IMR-90 (cell line): ENCODE measurements around the gene CNST. TPM values are rescaled to one million over a fixed set of nuclear protein-coding genes. Genes with fewer than 3 reads are reported as not detected.

Experiments used
- ATAC-seq: fragments of 200-7000 bp; cut with Tn5 transposase; 2 replicates; pipeline ENCODE4 v1.9.1; 2020; ENCODE audit warnings: low read depth, mild to moderate bottlenecking, moderate library complexity
- BruUV-seq: library from RNA; stranded (reverse); fragments of 400-500 nt; replicated peaks from 2 replicates; lab custom pipeline; 2021; lab: Mats Ljungman, UMichigan
- CTCF ChIA-PET: fragments of 300-600 bp; formaldehyde crosslinking; extraction: SDS; loops from one replicate; lab custom pipeline; 2021; ENCODE audit warnings: antibody characterized with exemption; lab: Yijun Ruan, JAX
- POLR2A ChIA-PET: fragments of 300-600 bp; sonication (Branson Sonifier 250); formaldehyde crosslinking; loops from one replicate; lab custom pipeline; 2022; ENCODE audit warnings: antibody characterized with exemption; ENCODE audit not compliant: unreplicated experiment; lab: Charles Lee
- DNase-seq: peaks from one replicate; pipeline ENCODE4 v3.0.0; 2013
- H2AFZ ChIP-seq: replicated peaks from 2 replicates; pipeline ENCODE3; 2013; ENCODE audit warnings: low read length, mild to moderate bottlenecking; ENCODE audit not compliant: poor library complexity
- H2AK5ac ChIP-seq: 2 replicates; pipeline ENCODE4 v1.6.1; 2013; ENCODE audit warnings: low read depth, low read length, inconsistent platforms
- H2AK9ac ChIP-seq: replicated peaks from 2 replicates; pipeline ENCODE3; 2013; ENCODE audit warnings: mild to moderate bottlenecking, low read depth, low read length, moderate library complexity; ENCODE audit not compliant: poor library complexity
- H2BK120ac ChIP-seq: 2 replicates; pipeline ENCODE4 v1.6.1; 2013; ENCODE audit warnings: low read depth, low read length, inconsistent platforms
- H2BK15ac ChIP-seq: 3 replicates; pipeline ENCODE4 v1.6.1; 2013; ENCODE audit warnings: low read depth, low read length, inconsistent platforms
- H2BK20ac ChIP-seq: 2 replicates; pipeline ENCODE4 v1.6.1; 2013; ENCODE audit warnings: low read depth, mild to moderate bottlenecking, inconsistent platforms, low read length, moderate library complexity
- H2BK5ac ChIP-seq: 2 replicates; pipeline ENCODE4 v1.6.1; 2013; ENCODE audit warnings: mild to moderate bottlenecking, low read depth, low read length, inconsistent platforms; ENCODE audit not compliant: poor library complexity, severe bottlenecking
- H3K14ac ChIP-seq: replicated peaks from 2 replicates; pipeline ENCODE4 v1.6.1; 2013; ENCODE audit warnings: low read depth, low read length, inconsistent platforms
- H3K18ac ChIP-seq: 2 replicates; pipeline ENCODE4 v1.6.1; 2013; ENCODE audit warnings: low read depth, low read length, control low read depth
- H3K23ac ChIP-seq: 2 replicates; pipeline ENCODE4 v1.6.1; 2013; ENCODE audit warnings: low read depth, low read length, inconsistent platforms
- H3K27ac ChIP-seq: 2 replicates; pipeline ENCODE4 v1.5.1; 2013; ENCODE audit warnings: mild to moderate bottlenecking, control low read depth, low read length; ENCODE audit not compliant: insufficient read depth
- H3K27me3 ChIP-seq: 2 replicates; pipeline ENCODE4 v1.6.1; 2013; ENCODE audit warnings: low read length; ENCODE audit not compliant: control insufficient read depth, insufficient read depth
- H3K36me3 ChIP-seq: 2 replicates; pipeline ENCODE4 v1.6.1; 2013; ENCODE audit warnings: low read length, mixed read lengths; ENCODE audit not compliant: control insufficient read depth, insufficient read depth
- H3K4ac ChIP-seq: 2 replicates; pipeline ENCODE4 v1.6.1; 2013; ENCODE audit warnings: low read depth, low read length, inconsistent platforms
- H3K4me1 ChIP-seq: 2 replicates; pipeline ENCODE4 v1.6.1; 2013; ENCODE audit warnings: low read length, mixed read lengths; ENCODE audit not compliant: control insufficient read depth, insufficient read depth
- H3K4me2 ChIP-seq: 2 replicates; pipeline ENCODE4 v1.6.1; 2013; ENCODE audit warnings: low read depth, mild to moderate bottlenecking, control low read depth, low read length, moderate library complexity
- H3K4me3 ChIP-seq: 2 replicates; pipeline ENCODE4 v1.5.1; 2013; ENCODE audit warnings: low read depth, mild to moderate bottlenecking, control low read depth, low read length, moderate library complexity; ENCODE audit not compliant: insufficient read depth
- H3K56ac ChIP-seq: 2 replicates; pipeline ENCODE4 v1.6.1; 2013; ENCODE audit warnings: low read length, inconsistent platforms; ENCODE audit not compliant: insufficient read depth; ENCODE audit errors: extremely low read depth
- H3K79me1 ChIP-seq, 2 experiments: 2 replicates each; pipeline ENCODE4 v1.6.1; 2013; ENCODE audit warnings: low read length in 2 of 2, inconsistent platforms in 1 of 2, low read depth in 1 of 2
- H3K9ac ChIP-seq: 2 replicates; pipeline ENCODE4 v1.6.1; 2013; ENCODE audit warnings: low read depth, low read length, control low read depth
- H3K9me1 ChIP-seq: 2 replicates; pipeline ENCODE4 v1.6.1; 2013; ENCODE audit warnings: low read length, inconsistent platforms; ENCODE audit not compliant: insufficient read depth
- H3K9me3 ChIP-seq: 2 replicates; pipeline ENCODE4 v1.6.1; 2013; ENCODE audit warnings: low read length; ENCODE audit not compliant: control insufficient read depth, insufficient read depth
- H4K20me1 ChIP-seq: 2 replicates; pipeline ENCODE4 v1.6.1; 2013; ENCODE audit warnings: low read length, inconsistent platforms; ENCODE audit not compliant: insufficient read depth
- H4K5ac ChIP-seq: 2 replicates; pipeline ENCODE4 v1.6.1; 2013; ENCODE audit warnings: mild to moderate bottlenecking, low read depth, low read length, control low read depth
- H4K8ac ChIP-seq, 2 experiments: 2 replicates each; pipeline ENCODE4 v1.6.1; 2013; ENCODE audit warnings: low read depth in 2 of 2, low read length in 2 of 2, control low read depth in 1 of 2, inconsistent platforms in 1 of 2
- H4K91ac ChIP-seq: 2 replicates; pipeline ENCODE4 v1.6.1; 2013; ENCODE audit warnings: low read depth, low read length, inconsistent platforms; ENCODE audit not compliant: insufficient read depth
- BHLHE40 ChIP-seq: fragments of 150-350 bp; IDR thresholded peaks from 2 replicates; pipeline ENCODE4 v1.6.1; 2016; ENCODE audit warnings: mild to moderate bottlenecking, low read depth, low read length
- FOS ChIP-seq: fragments of 150-350 bp; IDR thresholded peaks from 2 replicates; pipeline ENCODE4 v1.6.1; 2016; ENCODE audit warnings: low read depth, low read length
- NFE2L2 ChIP-seq: fragments of 150-350 bp; IDR thresholded peaks from 2 replicates; pipeline ENCODE4 v1.6.1; 2016; ENCODE audit warnings: low read depth, mild to moderate bottlenecking, low read length
- POLR2A ChIP-seq: IDR thresholded peaks from 2 replicates; pipeline ENCODE4 v1.6.1; 2012; ENCODE audit warnings: mild to moderate bottlenecking, low read depth, low read length
- RAD21 ChIP-seq: IDR thresholded peaks from 2 replicates; pipeline ENCODE4 v1.6.1; 2012; ENCODE audit warnings: low read length, improper control_type of control experiment
- WGBS, 2 experiments: methylation state at CpG; one replicate each; pipeline versions ENCODE4 v1.1.5 to v1.1.7; 2013; ENCODE audit warnings: missing lambda C conversion rate in 2 of 2; ENCODE audit not compliant: insufficient read length in 1 of 2; ENCODE audit errors: extremely low coverage in 2 of 2; 5-methylcytosine and 5-hydroxymethylcytosine counted together
- dilution Hi-C: fragments of 300-500 bp; cut with HindIII; formaldehyde crosslinking; loops from one replicate; pipeline ENCODE4 v1.14.3; 2018; ENCODE audit warnings: low sequenced_read_pairs; ENCODE audit not compliant: unreplicated experiment
- in situ Hi-C: fragments of 300-500 bp; cut with MboI; formaldehyde crosslinking; loops from 3 replicates; pipeline ENCODE4 v1.14.3; 2019; ENCODE audit warnings: low sequenced_read_pairs, inconsistent platforms, mixed read lengths
- intact Hi-C: fragments of 100-400 bp; cut with micrococcal nuclease; formaldehyde crosslinking; loops from 2 replicates; pipeline ENCODE4 v1.10.0; 2022
- polyA plus RNA-seq, 3 experiments: library from polyadenylated mRNA; depleted of rRNA; stranded (reverse); fragments of >200 nt; gene quantifications; 2 replicates each; pipeline ENCODE4 v1.2.3, GENCODE V29; 2012; ENCODE audit warnings: low replicate concordance in 1 of 3
- total RNA-seq: library from RNA; depleted of rRNA; stranded (reverse); fragments of >200 nt; gene quantifications from 2 replicates; pipeline ENCODE4 v1.2.3, GENCODE V29; 2012
- TF ChIP-seq, protein P1 (sequence below): fragments of 150-350 bp; IDR thresholded peaks from 2 replicates; pipeline ENCODE4 v1.6.1; 2016; ENCODE audit warnings: low read depth, mild to moderate bottlenecking, low read length, moderate library complexity, borderline replicate concordance
- TF ChIP-seq, protein P2 (sequence below): fragments of 150-350 bp; IDR thresholded peaks from 2 replicates; pipeline ENCODE4 v1.6.1; 2017; ENCODE audit warnings: mild to moderate bottlenecking, antibody characterized with exemption, low read length, low read depth

The CNST gene
- total and polyA plus RNA-seq, 2 of the 4 experiments (the other 2 are of a cell fraction), result 15.4 to 25.5 TPM

DNA sequence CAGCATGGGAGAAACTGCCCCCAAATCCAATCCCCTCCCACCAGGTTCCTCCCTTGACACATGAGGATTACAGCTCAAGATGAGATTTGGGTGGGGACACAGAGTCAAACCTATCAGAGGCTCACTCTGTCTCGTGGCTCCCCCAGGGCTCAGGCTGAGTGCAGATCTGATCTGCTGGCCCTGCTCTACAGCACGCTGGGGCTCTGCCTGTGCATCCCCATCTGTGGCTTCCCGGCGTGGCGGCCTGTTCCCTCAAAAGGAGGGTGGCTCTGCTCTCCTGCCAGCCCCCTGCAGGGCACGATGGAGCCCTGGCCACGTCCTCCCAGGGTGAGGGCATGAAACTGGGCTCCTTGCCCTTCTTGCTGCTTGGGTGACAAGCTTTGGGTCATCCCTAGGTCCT lies 39.3 kb upstream of the CNST start:
- H3K14ac ChIP-seq, result no peak overlapping the region
- intact Hi-C loops, result no loop called here
- peak overlapping the region; percentile 40 to 74; a peak in 2 of 4 replicates for H4K8ac ChIP-seq
- H2AK5ac ChIP-seq, result no peak overlapping the region
- no peak overlapping the region for H2AFZ ChIP-seq
- H3K4me3 ChIP-seq, result no peak overlapping the region
- H2AK9ac ChIP-seq, result no peak overlapping the region
- no peaks in the 10 kb centered on the region for H3K79me1 ChIP-seq
- no peak overlapping the region for H2BK20ac ChIP-seq
- H3K9me3 ChIP-seq, result peaks cover 10% of the 10 kb centered on the region
- H2BK15ac ChIP-seq, result no peak overlapping the region
- H2BK5ac ChIP-seq, result no peak overlapping the region
- H2BK120ac ChIP-seq, result no peak overlapping the region
- no peak overlapping the region for H3K4me2 ChIP-seq
- no peaks in the 10 kb centered on the region for H4K20me1 ChIP-seq
- dilution Hi-C loops, result no loop called here
- peaks cover 9% of the 10 kb centered on the region; the same call in 1 of the 2 replicates for H3K27me3 ChIP-seq
- no peak overlapping the region for H3K4ac ChIP-seq
- 67% methylated on average over 4 of the region's 7 CpGs; no CpG with 5 or more reads in 1 of the 2 experiments for WGBS, 2 experiments
- no peaks in the 10 kb centered on the region for H3K9me1 ChIP-seq
- H3K56ac ChIP-seq, result no peak overlapping the region
- no peak overlapping the region for H4K5ac ChIP-seq
- H3K23ac ChIP-seq, result no peak overlapping the region
- H3K9ac ChIP-seq, result no peak overlapping the region
- no peak overlapping the region for H4K91ac ChIP-seq
- no peaks in the 10 kb centered on the region for H3K36me3 ChIP-seq
- CTCF ChIA-PET, result no interaction called here
- H3K18ac ChIP-seq, result no peak overlapping the region
- H3K4me1 ChIP-seq, result no peaks in the 10 kb centered on the region
- TF ChIP-seq RAD21 (no peak), POLR2A (no peak), NFE2L2 (no peak), FOS (no peak), BHLHE40 (no peak)
- TF ChIP-seq, protein P1, sequence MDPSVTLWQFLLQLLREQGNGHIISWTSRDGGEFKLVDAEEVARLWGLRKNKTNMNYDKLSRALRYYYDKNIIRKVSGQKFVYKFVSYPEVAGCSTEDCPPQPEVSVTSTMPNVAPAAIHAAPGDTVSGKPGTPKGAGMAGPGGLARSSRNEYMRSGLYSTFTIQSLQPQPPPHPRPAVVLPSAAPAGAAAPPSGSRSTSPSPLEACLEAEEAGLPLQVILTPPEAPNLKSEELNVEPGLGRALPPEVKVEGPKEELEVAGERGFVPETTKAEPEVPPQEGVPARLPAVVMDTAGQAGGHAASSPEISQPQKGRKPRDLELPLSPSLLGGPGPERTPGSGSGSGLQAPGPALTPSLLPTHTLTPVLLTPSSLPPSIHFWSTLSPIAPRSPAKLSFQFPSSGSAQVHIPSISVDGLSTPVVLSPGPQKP, result no peak
- TF ChIP-seq, protein P2, sequence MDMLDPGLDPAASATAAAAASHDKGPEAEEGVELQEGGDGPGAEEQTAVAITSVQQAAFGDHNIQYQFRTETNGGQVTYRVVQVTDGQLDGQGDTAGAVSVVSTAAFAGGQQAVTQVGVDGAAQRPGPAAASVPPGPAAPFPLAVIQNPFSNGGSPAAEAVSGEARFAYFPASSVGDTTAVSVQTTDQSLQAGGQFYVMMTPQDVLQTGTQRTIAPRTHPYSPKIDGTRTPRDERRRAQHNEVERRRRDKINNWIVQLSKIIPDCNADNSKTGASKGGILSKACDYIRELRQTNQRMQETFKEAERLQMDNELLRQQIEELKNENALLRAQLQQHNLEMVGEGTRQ, result no peak
- in situ Hi-C loops, result no loop called here
- POLR2A ChIA-PET, result no interaction called here
- DNase-seq, result no peak
- no TSS peak for BruUV-seq
- H3K27ac ChIP-seq, result no peak overlapping the region
- ATAC-seq, result no peak
